ENCODE data around the gene SIGLEC9.
"Not testable (repeated sequence)": the region's sequence is repeated elsewhere in the genome, so short reads cannot be mapped to it uniquely, and the experiment has no call there.

Gene SIGLEC9

DNA sequence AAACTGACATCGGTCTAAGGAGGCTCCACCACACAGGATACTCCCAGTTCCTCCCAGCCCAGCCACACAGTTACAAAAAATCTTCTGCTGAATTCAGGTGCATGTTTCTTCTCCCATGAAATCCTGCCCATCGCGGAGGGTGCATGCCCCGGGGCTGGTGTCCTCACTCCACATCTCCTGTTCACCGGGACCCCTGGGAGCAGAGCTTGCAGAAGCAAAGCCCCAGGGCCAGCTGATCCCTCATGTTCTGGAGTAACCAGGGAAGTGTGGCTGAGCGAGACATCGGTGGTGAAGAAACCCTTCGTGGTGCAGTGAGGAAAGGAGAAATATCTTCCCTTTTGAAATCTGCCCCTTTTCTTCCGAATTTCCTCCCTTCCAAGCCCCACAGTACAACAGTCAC is 904 bp upstream of the SIGLEC9 start:
- no peak for DNase-seq (ENCODE audit: low read depth)

DNA sequence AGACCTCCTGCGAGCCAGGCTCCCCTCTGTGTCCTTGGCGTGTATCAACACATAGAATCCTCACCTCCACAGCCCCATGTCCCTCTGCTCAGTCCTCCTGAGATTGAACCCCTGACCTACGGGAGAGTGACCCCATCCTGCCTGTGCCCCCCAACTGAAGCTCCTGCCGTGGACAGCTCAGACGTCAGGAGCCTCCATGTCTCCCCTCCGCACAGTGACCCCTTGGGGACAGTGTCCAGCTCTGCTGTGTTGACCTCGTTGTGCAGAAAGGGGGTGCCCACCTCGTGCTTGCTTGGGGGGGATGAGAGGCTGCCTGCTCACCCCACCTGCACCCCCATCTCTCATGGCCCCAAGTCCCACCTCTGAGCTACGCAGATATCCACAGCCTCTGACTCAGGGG is 490 bp upstream of the SIGLEC9 start:
- DNase-seq (ENCODE audit: low read depth) = no peak

DNA sequence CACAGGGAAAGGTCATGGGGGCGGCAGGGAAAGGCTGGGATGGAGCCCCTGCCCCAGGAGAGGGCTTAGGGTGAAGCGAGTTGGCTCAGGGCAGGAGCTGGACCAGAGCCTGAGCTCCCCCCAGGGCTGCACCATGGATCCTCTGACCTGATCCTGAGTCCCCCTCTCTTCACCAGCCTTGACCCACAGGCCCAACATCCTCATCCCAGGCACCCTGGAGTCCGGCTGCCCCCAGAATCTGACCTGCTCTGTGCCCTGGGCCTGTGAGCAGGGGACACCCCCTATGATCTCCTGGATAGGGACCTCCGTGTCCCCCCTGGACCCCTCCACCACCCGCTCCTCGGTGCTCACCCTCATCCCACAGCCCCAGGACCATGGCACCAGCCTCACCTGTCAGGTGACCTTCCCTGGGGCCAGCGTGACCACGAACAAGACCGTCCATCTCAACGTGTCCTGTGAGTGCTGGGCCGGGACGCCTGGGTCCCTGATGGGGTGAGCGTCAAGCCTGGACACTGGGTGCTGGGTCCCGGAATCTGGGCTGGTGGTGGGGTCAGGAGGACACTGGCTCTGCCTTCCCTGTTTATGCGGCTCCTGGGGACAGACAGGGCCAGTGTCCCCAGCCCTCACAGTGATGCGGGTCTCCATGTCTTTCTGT is 842 bp downstream of the SIGLEC9 start:
- no peak for DNase-seq (ENCODE audit: low read depth)

DNA sequence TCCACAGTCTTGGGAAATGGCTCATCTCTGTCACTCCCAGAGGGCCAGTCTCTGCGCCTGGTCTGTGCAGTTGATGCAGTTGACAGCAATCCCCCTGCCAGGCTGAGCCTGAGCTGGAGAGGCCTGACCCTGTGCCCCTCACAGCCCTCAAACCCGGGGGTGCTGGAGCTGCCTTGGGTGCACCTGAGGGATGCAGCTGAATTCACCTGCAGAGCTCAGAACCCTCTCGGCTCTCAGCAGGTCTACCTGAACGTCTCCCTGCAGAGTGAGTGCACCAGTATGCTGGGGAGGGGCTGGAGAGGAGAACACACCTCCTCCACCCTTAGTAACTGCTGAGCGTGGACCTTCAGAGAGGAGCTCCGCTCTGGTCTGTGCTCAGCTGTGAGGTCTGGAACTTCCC is 2.3 kb downstream of the SIGLEC9 start:
- no peak for DNase-seq (ENCODE audit: low read depth)

DNA sequence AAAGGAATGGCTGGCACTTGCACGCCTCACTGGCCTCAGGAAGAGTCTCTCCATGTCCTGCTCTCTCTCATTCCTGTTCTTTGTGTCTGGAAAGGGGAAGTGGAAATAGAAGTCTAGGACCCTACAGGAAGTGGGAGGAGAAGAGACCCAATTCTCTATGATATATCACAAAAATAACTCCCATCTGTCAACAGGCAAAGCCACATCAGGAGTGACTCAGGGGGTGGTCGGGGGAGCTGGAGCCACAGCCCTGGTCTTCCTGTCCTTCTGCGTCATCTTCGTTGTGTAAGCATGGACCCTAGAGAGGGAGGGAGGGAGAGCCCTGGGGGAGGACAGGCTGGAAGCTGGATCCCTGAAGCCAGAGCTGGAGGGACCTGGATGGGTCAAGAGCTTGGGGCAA is 3.0 kb downstream of the SIGLEC9 start:
- DNase-seq (ENCODE audit: low read depth) = peak; percentile 89

DNA sequence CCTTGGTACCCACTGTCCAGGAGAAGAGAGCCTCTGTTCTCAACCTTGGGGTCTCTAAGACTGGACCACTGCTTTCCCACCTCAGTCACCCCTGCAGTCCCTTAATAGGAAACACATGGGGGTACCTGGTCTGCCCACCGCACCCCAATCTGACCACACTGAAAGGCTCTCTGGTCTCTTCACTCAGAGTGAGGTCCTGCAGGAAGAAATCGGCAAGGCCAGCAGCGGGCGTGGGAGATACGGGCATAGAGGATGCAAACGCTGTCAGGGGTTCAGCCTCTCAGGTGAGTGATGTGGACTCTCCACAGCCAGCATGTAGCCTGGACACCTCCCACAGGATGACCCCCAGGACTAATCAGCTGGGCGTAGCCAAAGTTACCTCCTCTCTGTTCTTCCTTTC is 3.5 kb downstream of the SIGLEC9 start:
- DNase-seq (ENCODE audit: low read depth) = no peak

DNA sequence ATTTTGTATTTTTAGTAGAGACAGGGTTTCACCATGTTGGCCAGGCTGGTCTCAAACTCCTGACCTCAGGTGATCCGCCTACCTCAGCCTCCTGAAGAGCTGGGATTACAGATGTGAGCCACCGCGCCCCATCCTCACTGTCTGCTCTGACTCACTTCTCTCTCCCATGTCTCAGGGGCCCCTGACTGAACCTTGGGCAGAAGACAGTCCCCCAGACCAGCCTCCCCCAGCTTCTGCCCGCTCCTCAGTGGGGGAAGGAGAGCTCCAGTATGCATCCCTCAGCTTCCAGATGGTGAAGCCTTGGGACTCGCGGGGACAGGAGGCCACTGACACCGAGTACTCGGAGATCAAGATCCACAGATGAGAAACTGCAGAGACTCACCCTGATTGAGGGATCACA is 5.0 kb downstream of the SIGLEC9 start:
- peak; percentile 62 for DNase-seq (ENCODE audit: low read depth)

DNA sequence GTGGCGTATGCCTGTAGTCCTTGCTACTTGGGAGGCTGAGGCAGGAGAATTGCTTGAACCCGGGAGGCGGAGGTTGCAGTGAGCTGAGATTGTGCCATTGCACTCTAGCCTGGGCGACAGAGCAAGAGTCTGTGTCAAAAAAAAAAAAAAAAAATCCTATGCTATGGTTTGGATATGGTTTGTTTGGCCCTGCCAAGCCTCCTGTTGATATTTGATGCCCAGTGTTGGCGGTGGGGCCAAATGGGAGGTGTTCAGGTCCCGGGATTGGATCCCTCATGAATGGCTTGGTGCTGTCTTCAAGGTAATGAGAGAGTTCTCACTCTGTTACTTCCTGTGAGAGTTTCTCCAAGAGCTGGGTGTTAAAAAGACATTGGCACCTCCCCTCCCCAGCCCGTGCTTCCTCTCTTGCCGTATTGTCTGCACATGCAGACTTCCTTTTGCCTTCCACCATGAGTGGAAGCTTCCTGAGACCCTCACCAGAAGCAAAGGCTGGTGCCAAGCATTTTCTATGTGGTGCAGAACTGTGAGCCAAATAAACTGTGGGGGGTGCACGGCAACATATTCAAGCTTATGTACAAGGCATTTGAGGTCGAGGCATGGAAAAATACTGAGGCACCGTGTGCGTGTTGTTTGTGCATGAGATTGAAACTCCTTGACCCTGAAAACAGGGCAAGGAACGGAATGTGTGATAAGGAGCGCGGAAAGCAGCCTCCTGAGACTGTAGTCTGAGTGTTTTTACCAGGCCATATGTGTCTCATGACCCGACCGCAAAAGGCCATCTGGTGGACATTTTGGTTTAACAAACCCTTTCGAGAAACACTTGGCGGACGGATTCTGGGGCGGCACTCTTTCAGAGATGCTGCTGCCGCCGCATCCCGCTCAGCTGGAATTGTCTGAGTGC is 7.3 kb downstream of the SIGLEC9 start:
- peak; percentile 99 for DNase-seq (ENCODE audit: low read depth)

DNA sequence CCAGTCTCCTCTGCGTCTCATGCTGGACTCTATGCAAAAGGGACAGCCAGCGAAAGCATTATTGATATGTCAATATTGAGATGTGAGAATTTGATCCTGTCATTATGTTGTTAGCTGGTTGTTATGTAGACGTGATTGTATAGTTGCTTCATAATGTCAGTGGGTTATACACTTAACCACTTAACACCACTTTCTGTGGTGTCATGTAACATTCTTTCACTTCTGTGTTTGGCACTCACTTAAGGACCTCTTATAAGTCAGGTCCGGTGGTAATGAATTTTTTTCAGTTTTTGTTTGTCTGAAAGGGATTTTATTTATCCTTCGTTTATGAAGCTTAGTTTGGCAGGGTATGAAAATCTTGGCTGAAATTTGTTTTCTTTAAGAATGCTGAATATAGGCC is 10.3 kb downstream of the SIGLEC9 start:
- no peak for DNase-seq (ENCODE audit: low read depth)

DNA sequence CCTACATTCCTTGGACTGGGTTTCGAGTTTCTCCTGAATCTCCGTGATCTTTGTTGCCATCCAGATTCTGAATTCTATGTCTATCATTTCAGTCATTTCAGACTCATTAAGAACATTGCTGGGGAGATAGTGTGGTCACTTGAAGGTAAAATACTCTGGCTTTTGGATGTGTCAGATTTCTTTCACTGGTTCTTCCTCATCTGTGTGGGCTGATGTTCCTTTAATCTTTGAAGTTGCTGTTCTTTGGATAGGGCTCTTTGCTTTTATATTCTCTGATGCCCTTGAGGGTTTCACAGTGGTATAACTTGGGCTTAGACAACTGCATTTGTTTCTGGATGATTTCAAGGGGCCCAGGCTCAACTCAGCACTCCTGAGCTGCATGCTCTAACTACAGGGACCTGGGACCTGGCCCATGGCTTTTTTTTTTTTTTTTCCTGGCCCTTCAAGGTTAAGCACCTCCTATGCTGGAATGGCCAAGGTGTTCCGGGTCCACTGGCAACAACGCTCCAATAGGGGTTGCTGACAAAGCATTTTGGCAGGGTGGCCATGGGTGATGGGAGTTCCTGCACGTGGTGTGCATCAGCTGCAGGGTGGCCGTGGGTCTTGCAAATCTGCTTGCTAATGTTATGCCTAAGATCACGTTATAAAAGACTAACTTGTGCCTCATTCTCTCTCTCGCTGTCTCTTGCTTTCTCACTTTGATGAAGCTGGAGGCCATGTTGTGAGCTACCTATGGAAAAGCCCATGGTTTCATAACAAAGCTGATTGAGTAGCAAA is 11.5 kb downstream of the SIGLEC9 start:
- DNase-seq (ENCODE audit: low read depth) = no peak

DNA sequence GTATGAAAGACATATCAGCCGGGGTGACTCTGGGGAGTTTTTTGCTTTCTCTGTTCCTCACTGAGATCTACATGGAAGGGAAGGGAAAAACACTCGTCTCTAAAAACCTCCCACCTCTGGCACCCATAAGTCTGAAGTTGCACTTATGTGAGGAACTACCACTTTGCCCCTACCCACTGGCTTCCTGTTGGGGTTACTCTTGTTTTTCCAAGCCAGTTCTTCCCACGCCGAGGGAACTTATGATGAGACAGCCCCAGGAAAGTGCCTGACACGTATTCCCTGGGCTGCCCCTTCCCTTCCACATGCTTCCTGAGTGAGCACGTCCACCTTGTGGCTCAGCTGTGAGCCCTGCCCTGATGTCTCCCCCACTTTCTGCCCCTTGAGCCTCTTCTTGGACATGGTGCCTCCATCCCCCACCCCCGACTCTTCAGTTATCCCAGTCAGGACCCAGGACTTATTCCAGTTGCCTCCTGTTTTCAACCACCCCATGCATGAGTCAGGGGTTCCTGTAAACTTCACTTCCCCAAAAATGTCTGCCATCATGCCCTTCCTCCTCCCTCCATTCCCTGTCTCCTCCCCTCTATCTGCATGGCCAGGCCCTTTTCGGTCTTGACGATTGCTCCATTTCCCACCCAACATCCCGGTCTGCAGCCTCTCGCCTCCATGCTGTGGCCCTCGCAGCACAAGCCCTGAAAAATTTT is 12.3 kb downstream of the SIGLEC9 start:
- DNase-seq (ENCODE audit: low read depth) = no peak

DNA sequence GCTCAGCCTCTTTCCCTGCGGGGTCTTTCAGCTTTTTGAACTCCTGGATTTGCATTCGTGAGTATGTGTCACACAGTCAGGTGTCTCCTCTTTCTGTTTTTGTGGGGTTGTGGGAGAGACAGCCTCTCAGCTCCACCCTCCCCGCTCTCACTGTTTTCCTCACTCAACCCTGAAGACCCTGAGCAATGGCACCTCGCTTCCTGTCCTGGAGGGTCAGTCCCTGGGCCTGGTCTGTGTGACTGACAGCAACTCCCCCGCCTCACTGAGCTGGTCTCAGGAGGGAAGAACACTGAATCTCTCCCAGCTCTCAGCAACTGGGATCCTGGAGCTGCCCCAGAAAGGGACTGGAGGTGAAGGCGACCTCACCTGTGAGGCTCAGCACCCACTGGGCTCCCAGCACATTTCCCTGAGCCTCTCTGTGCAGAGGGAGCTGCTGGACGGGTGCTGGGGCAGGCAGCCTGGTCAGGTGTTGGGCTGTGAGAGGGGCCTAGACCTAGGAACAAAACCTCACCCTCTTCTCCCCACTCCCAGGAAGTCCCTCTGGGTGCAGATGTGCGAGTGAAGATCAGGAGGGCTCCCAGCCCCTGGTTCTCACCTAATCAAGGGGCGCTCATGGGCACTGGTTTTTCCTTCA is 13.2 kb downstream of the SIGLEC9 start:
- no peak for DNase-seq (ENCODE audit: low read depth)

DNA sequence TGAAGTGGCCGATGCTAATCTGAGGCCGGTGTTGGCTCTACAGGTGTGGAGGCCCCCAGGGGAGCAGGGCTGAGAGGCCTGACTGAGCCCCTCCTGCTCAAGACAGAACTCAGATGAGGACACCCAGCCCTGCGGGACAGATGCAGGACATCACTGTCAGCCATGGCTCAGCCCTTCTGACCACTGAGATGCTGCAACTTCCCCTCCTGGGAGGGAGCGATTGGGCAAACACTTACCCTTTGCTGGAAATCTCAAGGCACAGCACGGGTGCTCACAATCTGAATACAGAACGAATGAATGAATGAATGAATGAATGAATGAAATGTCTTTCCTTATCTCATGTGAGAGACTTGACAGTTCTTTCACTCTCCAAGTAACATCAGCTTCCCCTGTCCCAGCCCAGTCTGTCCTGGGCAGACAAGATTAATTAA is 13.9 kb downstream of the SIGLEC9 start:
- no peak for DNase-seq (ENCODE audit: low read depth)

DNA sequence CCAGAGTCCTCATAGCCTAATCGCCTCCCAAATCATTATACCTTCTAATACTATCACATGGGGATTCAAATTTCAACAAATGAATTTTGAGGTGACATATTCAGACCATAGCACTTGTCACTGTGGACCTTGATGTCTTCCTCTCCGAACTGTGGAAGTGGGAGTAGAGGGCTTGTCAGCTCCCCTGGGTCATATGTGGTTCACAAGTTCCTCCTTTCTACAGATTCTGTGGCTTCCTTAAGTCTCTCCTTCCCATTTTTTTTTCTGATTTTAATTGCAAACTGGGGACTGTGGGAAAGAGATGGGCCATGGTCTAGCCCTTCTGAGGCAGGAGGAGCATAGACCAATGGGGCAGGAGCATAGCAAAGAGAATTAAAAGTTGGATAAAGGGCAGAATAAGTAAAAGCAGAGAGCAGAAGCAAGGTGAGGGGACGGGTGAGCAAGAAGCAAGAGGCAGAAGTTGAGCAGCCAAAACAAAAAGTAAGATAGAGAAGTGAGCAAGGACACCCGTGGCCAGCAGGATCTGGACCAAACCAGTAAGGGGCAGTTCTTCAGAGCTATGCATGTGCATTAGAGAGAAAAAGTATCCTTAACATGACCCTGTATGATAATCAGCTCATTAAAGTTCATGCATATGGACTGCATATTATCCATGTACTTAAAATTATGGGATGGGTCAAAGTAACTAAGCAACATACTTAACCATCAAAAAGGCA is 14.8 kb downstream of the SIGLEC9 start:
- no peak for DNase-seq (ENCODE audit: low read depth)

DNA sequence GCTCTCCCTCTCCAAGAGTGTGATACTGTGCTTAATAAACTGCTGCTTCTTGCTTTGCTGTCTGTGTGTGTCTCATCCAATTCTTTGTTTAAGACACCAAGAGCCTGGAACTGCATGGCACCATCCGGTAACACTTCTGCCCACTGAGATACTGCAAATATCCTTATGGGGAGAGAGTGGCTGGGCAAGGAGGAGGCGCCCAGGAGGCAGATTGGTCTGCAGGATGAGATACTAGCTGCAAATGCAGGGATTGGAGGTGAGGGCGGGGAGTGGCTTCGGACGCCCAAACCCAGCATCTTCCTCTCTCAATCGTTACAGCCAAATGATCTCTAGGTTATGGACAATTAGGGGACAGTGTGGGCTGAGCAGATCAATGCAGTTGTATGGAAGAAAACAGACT is 15.7 kb downstream of the SIGLEC9 start:
- peak; percentile 45 for DNase-seq (ENCODE audit: low read depth)

DNA sequence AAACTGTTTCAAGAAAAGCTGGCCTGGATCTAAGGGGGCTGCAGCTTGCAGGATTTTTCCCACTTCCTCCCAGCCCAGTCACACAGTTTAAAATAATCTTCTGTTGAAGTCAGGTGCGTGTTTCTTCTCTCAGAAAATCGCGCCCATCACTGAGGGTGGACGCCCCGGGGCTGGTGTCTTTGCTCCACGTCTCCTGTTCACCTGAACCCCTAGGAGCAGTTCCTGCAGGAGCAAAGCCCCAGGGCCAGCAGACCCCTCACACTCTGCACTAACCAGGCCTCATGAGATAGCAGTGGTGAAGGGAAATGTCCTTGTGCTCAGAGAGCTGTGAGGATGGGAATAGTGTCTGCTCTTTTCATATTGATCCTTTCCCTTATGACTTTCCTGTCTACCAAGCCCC is 16.5 kb downstream of the SIGLEC9 start:
- no peak for DNase-seq (ENCODE audit: low read depth)

DNA sequence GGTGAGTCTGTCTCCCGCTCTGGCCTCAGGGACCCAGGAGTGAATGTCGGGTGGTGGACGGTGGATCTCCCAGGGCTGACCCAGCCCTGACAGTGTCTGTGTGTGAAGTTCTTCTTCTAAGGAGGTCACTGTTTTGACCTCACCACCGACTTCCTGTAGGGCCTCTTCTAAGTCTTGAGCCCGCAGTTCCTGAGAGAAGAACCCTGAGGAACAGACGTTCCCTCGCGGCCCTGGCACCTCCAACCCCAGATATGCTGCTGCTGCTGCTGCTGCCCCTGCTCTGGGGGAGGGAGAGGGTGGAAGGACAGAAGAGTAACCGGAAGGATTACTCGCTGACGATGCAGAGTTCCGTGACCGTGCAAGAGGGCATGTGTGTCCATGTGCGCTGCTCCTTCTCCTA is 17.4 kb downstream of the SIGLEC9 start, which contains the start of gene SIGLEC7:
Gene SIGLEC7, plus strand, starts transcription at position 183 of the 400 bp plus-strand sequence. Its CDS starts 69 bp downstream, at position 252.
- no peak for DNase-seq (ENCODE audit: low read depth)

DNA sequence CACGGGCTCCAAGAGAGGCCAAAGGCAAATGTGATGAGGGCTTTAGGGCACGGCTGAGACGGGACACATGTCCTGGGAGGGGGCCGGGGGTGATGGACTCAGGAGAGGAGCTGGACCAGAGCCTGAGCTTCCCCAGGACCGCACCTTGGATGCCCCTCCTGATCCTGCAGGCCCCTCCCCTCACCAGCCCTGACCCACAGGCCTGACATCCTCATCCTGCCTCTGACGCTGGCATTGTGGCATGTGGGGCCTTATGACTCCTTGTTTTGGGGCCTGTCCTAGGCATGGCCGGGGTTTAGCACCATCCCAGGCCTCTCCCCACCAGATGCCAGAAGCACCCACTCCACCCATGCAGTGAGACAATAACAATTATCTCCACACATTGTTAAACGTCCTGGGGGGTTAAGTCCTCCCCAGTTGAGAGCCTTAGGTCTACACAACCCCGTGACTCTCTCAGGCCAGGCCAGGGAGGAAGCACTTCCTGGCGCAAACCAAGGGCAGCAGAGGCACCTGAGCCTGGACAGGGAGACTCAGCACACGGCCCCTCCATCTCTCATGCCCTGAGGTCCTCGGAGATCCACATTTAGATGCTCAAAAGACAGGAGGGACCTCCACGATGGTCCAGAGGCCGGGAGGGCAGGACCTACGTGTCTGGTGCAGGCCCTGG is 18.2 kb downstream of the SIGLEC9 start:
- not testable (repeated sequence) for DNase-seq (ENCODE audit: low read depth)

DNA sequence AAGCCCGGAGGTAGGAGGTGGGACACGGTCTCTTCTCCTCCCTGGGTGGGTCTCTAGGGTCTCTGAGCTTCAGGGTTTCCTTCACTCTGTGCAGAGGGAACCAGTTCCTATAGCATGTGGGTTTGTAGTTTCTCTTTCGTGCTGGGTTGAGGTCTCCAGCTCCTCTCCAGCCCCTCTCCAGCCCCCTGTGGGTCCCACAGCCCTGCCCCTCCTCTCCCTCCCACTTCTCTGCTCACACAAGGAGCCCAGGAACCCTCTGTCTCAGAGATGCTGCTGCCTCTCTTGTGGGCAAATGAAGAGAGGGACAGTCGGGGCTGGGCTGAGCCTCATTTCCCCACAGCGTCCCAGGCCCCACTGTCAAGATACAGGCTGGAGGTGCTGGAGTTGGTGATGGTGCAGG is 18.8 kb downstream of the SIGLEC9 start:
- no peak for DNase-seq (ENCODE audit: low read depth)

DNA sequence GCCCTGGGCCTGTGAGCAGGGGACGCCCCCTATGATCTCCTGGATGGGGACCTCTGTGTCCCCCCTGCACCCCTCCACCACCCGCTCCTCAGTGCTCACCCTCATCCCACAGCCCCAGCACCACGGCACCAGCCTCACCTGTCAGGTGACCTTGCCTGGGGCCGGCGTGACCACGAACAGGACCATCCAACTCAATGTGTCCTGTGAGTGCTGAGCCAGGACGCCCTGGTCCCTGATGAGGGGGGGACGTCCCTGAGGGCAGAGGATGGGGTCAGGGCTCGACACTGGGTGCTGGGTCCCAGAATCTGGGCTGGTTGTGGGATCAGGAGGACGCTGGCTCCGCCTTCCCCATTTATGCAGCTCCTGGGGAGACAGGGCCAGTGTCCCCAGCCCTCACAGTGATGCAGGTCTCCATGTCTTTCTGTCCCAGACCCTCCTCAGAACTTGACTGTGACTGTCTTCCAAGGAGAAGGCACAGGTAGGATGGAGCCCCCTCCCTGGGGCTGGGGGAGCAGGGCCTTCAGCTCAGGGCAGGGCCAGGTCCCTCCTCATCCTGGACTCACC is 19.9 kb downstream of the SIGLEC9 start:
- DNase-seq (ENCODE audit: low read depth) = no peak
